Measurements from ENCODE around the gene NAT14.

NAT14 gene

DNA sequence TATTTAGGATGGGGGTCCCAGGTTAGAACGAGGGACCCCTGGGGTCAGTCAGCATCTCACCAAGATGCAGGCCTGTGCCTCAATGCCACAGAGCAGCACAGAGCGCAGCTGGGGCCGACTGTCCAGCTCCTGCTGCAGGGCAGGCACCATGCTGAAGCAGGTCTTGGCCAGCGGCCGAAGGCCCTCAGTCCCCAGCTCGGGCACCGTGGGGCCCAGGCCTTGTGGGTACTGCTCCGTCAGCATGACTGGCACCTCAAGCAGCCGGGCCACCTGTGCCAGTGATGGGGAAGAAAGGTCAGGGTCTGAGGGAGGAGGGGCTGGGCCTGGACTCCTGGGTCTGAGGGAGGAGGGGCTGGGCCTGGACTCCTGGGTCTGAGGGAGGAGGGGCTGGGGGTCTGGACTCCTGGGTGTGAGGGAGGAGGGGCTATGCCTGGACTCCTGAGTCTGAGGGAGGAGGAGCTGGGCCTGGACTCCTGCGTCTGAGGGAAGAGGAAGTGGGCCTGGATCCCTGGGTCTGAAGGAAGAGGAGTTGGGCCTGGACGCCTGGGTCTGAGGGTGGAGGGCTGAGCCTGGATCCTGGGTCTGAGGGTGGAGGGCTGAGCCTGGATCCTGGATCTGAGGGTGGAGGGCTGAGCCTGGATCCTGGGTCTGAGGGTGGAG, 29.3 kb upstream of the NAT14 start:
- TF ChIP-seq ELF4 (IDR thresholded peaks at IDR 0.05) (no peak), LEF1 (IDR thresholded peaks at IDR 0.05; ENCODE audit: borderline replicate concordance) (no peak), FOXM1 (IDR thresholded peaks at IDR 0.05; ENCODE audit: borderline replicate concordance) (no peak), BHLHE40 (IDR thresholded peaks at IDR 0.05; ENCODE audit: borderline replicate concordance) (no peak), ZNF384 (IDR thresholded peaks at IDR 0.05) (no peak), SUZ12 (IDR thresholded peaks at IDR 0.05) (no peak), FOXK2 (IDR thresholded peaks at IDR 0.05) (no peak), CTBP1 (IDR thresholded peaks at IDR 0.05; ENCODE audit: borderline replicate concordance) (no peak), ARNT (IDR thresholded peaks at IDR 0.05) (no peak), HDGF (IDR thresholded peaks at IDR 0.05; ENCODE audit: borderline replicate concordance) (no peak), SP1 (IDR thresholded peaks at IDR 0.05) (no peak), TARDBP (IDR thresholded peaks at IDR 0.05) (no peak), FOXA1 (IDR thresholded peaks at IDR 0.05) (no peak), PKNOX1 (IDR thresholded peaks at IDR 0.05) (no peak), L3MBTL2 (conservative IDR thresholded peaks at IDR 0.05) (no peak), NFRKB (IDR thresholded peaks at IDR 0.05) (no peak)
- DNase-seq (ENCODE audit: extremely low spot score): no peak
- POLR2A ChIA-PET: no interaction called here
- CTCF ChIA-PET: interaction anchor here (0.7 kb wide), 1 partner anchor 165 kb away, joined by 4 read pairs; no protein-coding TSS in a partner anchor

GRCh38 chr19:55456347-55456746, 28.6 kb upstream of the NAT14 start:
- ChIA-PET POLR2A (no interaction called here), CTCF (no interaction called here)
- TF ChIP-seq FOXA1 (IDR thresholded peaks at IDR 0.05) (no peak), LEF1 (IDR thresholded peaks at IDR 0.05; ENCODE audit: borderline replicate concordance) (no peak), SUZ12 (IDR thresholded peaks at IDR 0.05) (no peak), ZNF384 (IDR thresholded peaks at IDR 0.05) (no peak), CTBP1 (IDR thresholded peaks at IDR 0.05; ENCODE audit: borderline replicate concordance) (no peak), FOXK2 (IDR thresholded peaks at IDR 0.05) (no peak), PKNOX1 (IDR thresholded peaks at IDR 0.05) (no peak), NFRKB (IDR thresholded peaks at IDR 0.05) (no peak), L3MBTL2 (conservative IDR thresholded peaks at IDR 0.05) (no peak), SP1 (IDR thresholded peaks at IDR 0.05) (no peak), BHLHE40 (IDR thresholded peaks at IDR 0.05; ENCODE audit: borderline replicate concordance) (no peak), ELF4 (IDR thresholded peaks at IDR 0.05) (no peak), HDGF (IDR thresholded peaks at IDR 0.05; ENCODE audit: borderline replicate concordance) (no peak), ARNT (IDR thresholded peaks at IDR 0.05) (no peak), TARDBP (IDR thresholded peaks at IDR 0.05) (no peak), FOXM1 (IDR thresholded peaks at IDR 0.05; ENCODE audit: borderline replicate concordance) (no peak)
- no peak for DNase-seq (ENCODE audit: extremely low spot score)

- DNase-seq (ENCODE audit: extremely low spot score): no peak
- POLR2A ChIA-PET: no interaction called here
- no peak for TF ChIP-seq ELF4 (IDR thresholded peaks at IDR 0.05)
- TF ChIP-seq TARDBP (IDR thresholded peaks at IDR 0.05): no peak
- TF ChIP-seq CTBP1 (IDR thresholded peaks at IDR 0.05; ENCODE audit: borderline replicate concordance): no peak
- TF ChIP-seq ZNF384 (IDR thresholded peaks at IDR 0.05): no peak
- CTCF ChIA-PET: no interaction called here
Measured at GRCh38 chr19:55457683-55458457, 27.1 kb upstream of the NAT14 start.

DNA sequence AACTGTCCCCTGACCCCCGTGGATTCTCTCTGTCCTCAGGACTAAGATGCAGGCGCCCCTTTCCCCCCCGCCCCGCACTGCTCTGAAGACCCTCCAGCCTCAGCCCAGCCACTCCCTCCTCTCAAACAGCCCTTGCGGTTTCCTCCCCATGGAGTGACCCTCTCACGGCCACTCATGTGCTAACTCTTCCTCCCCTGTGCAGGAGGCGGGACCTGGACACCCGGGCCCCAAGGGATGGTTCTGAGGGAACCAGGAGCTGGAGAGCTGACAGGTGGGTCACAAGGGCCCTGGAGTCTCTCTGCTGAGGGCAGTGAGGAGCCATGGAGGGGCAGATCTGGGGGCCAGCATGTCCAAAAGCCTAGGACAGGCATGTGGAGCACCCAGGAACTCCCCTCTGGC, 25.4 kb upstream of the NAT14 start:
- no peak for DNase-seq (ENCODE audit: extremely low spot score)
- TF ChIP-seq ELF4 (IDR thresholded peaks at IDR 0.05): no peak
- no peak for TF ChIP-seq HDGF (IDR thresholded peaks at IDR 0.05; ENCODE audit: borderline replicate concordance)
- no peak for TF ChIP-seq SUZ12 (IDR thresholded peaks at IDR 0.05)
- TF ChIP-seq L3MBTL2 (conservative IDR thresholded peaks at IDR 0.05): no peak
- no peak for TF ChIP-seq FOXM1 (IDR thresholded peaks at IDR 0.05; ENCODE audit: borderline replicate concordance)
- no peak for TF ChIP-seq SP1 (IDR thresholded peaks at IDR 0.05)
- TF ChIP-seq LEF1 (IDR thresholded peaks at IDR 0.05; ENCODE audit: borderline replicate concordance): no peak
- TF ChIP-seq NFRKB (IDR thresholded peaks at IDR 0.05): no peak
- no peak for TF ChIP-seq BHLHE40 (IDR thresholded peaks at IDR 0.05; ENCODE audit: borderline replicate concordance)
- TF ChIP-seq FOXK2 (IDR thresholded peaks at IDR 0.05): no peak
- no peak for TF ChIP-seq ZNF384 (IDR thresholded peaks at IDR 0.05)
- TF ChIP-seq ARNT (IDR thresholded peaks at IDR 0.05): no peak
- no peak for TF ChIP-seq CTBP1 (IDR thresholded peaks at IDR 0.05; ENCODE audit: borderline replicate concordance)
- TF ChIP-seq TARDBP (IDR thresholded peaks at IDR 0.05): no peak
- no peak for TF ChIP-seq FOXA1 (IDR thresholded peaks at IDR 0.05)
- TF ChIP-seq PKNOX1 (IDR thresholded peaks at IDR 0.05): no peak
- ChIA-PET POLR2A (interaction anchor here (0.9 to 1.1 kb wide), 2 partner anchors 17 to 342 kb away, joined by 3 read pairs; partner anchors contain the start of genes PPP1R12C and ZNF628), CTCF (interaction anchor here (0.7 kb wide), 1 partner anchor 293 kb away, joined by 3 read pairs; the partner anchor contains the start of gene DNAAF3)

- ChIA-PET POLR2A (interaction anchor here (0.9 to 1.1 kb wide), 2 partner anchors 16 to 343 kb away, joined by 3 read pairs; partner anchors contain the start of genes PPP1R12C and ZNF628), CTCF (interaction anchor here (0.7 kb wide), 1 partner anchor 294 kb away, joined by 3 read pairs; the partner anchor contains the start of gene DNAAF3)
- DNase-seq (ENCODE audit: extremely low spot score): no peak
- TF ChIP-seq TARDBP (IDR thresholded peaks at IDR 0.05) (no peak), NFRKB (IDR thresholded peaks at IDR 0.05) (no peak), FOXM1 (IDR thresholded peaks at IDR 0.05; ENCODE audit: borderline replicate concordance) (no peak), LEF1 (IDR thresholded peaks at IDR 0.05; ENCODE audit: borderline replicate concordance) (no peak), SP1 (IDR thresholded peaks at IDR 0.05) (no peak), BHLHE40 (IDR thresholded peaks at IDR 0.05; ENCODE audit: borderline replicate concordance) (no peak), FOXK2 (IDR thresholded peaks at IDR 0.05) (no peak), HDGF (IDR thresholded peaks at IDR 0.05; ENCODE audit: borderline replicate concordance) (no peak), CTBP1 (IDR thresholded peaks at IDR 0.05; ENCODE audit: borderline replicate concordance) (no peak), FOXA1 (IDR thresholded peaks at IDR 0.05) (no peak), PKNOX1 (IDR thresholded peaks at IDR 0.05) (no peak), ZNF384 (IDR thresholded peaks at IDR 0.05) (no peak), L3MBTL2 (conservative IDR thresholded peaks at IDR 0.05) (no peak), ARNT (IDR thresholded peaks at IDR 0.05) (no peak), SUZ12 (IDR thresholded peaks at IDR 0.05) (no peak)
Measured at GRCh38 chr19:55459950-55460657, 24.9 kb upstream of the NAT14 start.

Data from HEK293T (cell line).